Epithelial cell of proximal tubule (primary cell): ENCODE measurements around the gene ZNF740. TPM values are rescaled to one million over a fixed set of nuclear protein-coding genes. Genes with fewer than 3 reads are reported as not detected.
"Not testable (repeated sequence)": the region's sequence is repeated elsewhere in the genome, so short reads cannot be mapped to it uniquely, and the experiment has no call there.

Source experiments
- DNase-seq: peaks from one replicate; pipeline ENCODE4 v3.0.0-alpha.2; 2011; ENCODE audit warnings: low read depth
- H3K4me3 ChIP-seq: 2 replicates; pipeline ENCODE4 v1.5.1; 2011; ENCODE audit warnings: low read depth, mild to moderate bottlenecking, low read length
- total RNA-seq: library from RNA; depleted of rRNA; stranded (reverse); fragments of >200 nt; gene quantifications from 2 replicates; pipeline ENCODE4 v1.2.3, GENCODE V29; 2015
- TF ChIP-seq, protein P1 (sequence below): conservative IDR thresholded peaks from 2 replicates; pipeline ENCODE4 v1.5.1; 2012; ENCODE audit warnings: low read depth, mild to moderate bottlenecking, low read length

ZNF740 gene
- total RNA-seq, 1 donor from 2014 or later = 5.5 TPM

DNA sequence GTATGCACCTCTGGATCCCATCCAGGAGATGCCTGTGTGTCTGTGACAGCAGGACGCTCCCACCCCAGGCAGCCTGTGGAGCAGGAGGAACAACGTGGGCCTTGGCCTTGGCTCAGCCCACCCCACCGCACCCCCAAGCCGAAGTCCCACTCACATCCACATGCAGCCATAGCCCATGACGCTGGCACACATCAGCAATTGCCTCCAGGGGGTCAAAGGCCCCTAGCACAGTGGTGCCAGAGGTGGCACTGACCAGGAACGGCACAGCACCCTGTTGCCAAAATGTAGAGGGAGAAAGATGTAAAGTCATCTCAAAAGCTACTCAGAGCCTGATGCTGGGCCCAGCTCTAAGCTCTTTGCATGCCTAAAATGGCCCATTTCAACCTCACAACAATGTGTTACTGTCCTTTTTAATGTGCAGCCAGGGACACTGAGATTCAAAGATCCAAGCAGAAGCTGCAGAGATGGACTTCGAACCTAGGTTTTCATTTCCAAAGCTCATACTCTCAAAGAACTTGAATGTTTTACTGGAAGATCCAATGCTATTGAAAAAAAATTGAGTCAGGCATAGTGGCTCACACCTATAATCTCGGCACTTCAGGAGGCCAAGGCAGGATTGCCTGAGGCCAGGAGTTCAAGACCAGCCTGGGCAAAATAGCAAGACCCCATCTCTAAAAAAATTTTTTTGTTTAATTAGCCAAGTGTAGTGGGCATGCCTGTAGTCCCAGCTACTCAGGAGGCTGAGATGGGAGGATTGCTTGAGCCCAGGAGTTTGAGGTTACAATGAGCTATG is 19.2 kb upstream of the ZNF740 start:
- no peak overlapping the region for H3K4me3 ChIP-seq
- TF ChIP-seq, protein P1, sequence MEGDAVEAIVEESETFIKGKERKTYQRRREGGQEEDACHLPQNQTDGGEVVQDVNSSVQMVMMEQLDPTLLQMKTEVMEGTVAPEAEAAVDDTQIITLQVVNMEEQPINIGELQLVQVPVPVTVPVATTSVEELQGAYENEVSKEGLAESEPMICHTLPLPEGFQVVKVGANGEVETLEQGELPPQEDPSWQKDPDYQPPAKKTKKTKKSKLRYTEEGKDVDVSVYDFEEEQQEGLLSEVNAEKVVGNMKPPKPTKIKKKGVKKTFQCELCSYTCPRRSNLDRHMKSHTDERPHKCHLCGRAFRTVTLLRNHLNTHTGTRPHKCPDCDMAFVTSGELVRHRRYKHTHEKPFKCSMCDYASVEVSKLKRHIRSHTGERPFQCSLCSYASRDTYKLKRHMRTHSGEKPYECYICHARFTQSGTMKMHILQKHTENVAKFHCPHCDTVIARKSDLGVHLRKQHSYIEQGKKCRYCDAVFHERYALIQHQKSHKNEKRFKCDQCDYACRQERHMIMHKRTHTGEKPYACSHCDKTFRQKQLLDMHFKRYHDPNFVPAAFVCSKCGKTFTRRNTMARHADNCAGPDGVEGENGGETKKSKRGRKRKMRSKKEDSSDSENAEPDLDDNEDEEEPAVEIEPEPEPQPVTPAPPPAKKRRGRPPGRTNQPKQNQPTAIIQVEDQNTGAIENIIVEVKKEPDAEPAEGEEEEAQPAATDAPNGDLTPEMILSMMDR = no peak
- no peak for DNase-seq

GRCh38 chr12:53163008-53163407 is 17.5 kb upstream of the ZNF740 start:
- H3K4me3 ChIP-seq, DNase-seq: not testable (repeated sequence)

- no peak overlapping the region for H3K4me3 ChIP-seq
- TF ChIP-seq, protein P1 = no peak
- DNase-seq = no peak
Observed at GRCh38 chr12:53166837-53167236, 13.7 kb upstream of the ZNF740 start.

- DNase-seq = no peak
- no peak overlapping the region for H3K4me3 ChIP-seq
- TF ChIP-seq, protein P1 = no peak
Observed at GRCh38 chr12:53169644-53170043, 10.9 kb upstream of the ZNF740 start.

GRCh38 chr12:53170215-53170614 is 10.3 kb upstream of the ZNF740 start:
- H3K4me3 ChIP-seq = no peak overlapping the region
- TF ChIP-seq, protein P1 = no peak
- no peak for DNase-seq

- TF ChIP-seq, protein P1 = no peak
- H3K4me3 ChIP-seq = no peak overlapping the region
- no peak for DNase-seq
Observed at GRCh38 chr12:53170876-53171724, 9.4 kb upstream of the ZNF740 start.

DNA sequence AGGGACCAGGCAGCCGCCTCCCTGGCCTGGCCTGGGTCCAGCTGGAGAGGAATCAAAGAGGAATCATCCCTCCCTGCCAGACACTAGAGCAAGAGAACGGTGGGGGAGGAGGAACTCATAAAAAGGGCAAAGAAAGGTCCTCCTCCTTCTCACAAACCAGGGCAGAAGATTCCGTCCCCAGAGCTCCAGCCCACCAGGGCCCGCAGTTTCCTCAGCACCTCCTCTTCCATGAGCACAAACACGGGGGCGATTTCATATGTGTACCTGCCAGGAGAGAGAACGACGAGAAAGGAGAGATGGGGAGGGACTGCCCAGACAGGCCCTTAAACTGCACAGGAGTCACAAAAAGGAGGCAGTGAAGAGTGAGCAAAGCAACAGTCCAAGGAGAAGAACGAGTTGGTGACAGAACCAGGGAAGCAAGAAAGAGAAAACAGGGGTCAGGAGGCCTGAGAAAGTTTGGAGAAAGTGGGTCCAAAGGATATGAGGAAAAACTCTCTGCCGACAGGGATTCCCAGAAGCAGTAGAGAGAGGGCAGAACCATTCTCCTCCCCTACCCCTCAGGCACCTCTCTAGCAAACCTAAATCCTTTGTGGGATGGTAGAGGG is 8.7 kb upstream of the ZNF740 start:
- TF ChIP-seq, protein P1 = no peak
- no peak overlapping the region for H3K4me3 ChIP-seq
- DNase-seq = no peak
